Hepatic stellate cell (primary cell): ENCODE data around the gene LILRB2.
A peak's percentile ranks its signal among the peaks of the same experiment; 100 is the strongest.
"Not testable (repeated sequence)": the region's sequence is repeated elsewhere in the genome, so short reads cannot be mapped to it uniquely, and the experiment has no call there.

Experiments used
- DNase-seq: peaks from one replicate; pipeline ENCODE4 v3.0.0; 2011; ENCODE audit warnings: low spot score

LILRB2 gene

DNA sequence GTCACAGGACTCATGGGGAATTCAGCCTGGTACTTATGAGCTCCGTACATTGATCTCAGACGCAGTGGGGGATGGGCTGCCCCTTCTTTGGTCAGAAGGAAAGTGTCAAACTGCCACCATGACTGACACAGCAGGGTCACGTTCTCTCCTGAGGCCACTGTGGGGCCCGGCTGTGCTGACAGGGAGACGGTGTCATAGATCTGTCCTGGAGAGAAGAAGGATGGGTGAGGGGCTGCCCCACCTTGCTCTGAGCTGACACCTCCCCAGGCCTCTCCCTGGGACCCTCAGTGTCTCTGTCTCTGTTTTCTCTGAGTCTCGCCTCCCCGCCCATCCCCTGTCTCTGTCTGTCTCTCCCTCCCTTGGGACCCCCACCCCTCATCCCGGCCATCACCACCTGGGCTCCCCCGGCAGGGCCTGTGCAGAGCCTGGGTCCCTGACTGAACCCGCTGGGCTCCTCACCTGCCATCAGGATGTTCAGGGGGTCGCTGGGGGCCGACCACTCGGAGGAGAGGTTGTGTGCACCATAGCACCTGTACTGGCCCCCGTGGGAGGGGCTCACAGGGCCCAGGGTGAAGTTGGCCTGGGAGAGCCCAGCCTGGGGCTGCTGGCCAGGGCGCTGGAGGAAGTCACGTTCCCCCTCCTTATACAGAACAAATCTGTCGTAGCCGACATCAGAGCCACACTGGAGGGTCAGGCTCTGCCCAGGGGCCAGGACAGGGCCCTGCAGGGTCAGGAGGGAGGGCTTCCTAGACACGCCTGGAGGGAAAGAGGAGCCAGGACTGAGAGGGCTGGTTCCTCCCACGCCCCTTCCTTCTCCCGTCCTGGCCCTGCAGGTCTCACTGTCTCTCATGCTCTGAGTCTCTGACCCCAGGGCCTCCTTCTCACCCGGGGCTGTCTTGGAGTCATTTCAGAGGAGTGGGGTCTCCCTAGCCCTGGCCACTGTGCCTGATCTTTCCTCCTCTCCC is 40.3 kb downstream of the LILRB2 start:
- not testable (repeated sequence) for DNase-seq

DNA sequence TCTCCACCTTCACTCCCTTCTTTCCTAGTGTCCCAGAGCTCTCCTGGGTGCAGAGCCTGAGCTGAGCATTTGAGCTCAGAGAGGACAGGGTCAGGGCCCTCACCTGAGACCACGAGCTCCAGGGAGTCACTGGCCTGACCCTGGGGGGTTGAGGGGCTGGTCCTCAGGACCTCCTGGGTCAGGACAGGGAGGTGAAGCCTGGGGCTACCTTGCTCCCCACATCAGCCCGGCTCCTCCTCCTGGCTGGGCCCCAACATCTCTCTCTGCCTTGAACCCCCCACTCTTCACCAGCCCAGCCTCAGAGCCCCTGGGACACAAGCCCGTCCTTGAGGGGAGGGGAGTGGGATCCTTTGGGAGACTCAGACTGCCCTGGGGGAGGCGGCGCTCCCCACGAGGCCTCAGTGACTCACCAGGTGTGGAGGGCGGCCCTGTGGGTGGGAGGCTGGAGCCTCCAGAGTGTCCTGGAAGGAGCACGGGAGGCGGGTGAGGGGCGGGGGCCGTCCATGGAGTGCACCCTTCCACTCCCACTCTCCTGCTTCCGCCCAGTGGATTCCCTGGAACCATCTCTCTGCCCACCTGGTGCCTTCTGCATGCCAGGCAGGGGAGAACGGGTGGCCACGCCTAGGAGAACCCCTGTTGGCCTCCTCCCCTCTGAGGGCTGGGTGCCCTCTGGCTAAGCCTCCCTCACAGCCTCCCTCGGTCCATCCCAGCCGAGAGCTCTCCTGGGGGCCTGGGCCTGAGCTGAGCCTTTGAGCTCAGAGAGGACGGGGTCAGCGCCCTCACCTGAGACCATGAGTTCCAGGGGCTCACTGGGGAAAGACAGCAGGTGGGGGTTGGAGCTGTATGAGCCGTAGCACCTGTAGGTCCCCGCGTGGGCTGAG is 41.2 kb downstream of the LILRB2 start:
- not testable (repeated sequence) for DNase-seq

DNA sequence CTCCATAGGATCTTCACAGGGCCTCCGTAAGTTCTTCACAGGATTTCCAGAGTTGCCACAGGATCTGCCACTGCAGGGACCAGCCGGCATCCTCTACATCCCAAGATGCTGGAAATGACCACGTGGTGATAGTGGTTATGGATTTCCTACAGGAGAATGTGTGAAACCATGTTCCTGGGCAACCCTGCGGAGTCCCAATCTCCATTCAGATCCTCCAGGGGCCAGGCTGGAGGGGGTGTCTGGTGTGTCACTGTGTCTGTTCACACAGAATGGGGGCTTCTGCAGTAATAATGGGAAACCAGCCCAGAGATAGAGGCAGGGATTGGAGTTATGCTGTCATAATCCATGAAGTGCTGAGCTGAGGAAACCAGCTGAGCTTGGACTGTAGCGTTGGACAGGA is 47.0 kb downstream of the LILRB2 start:
- no peak for DNase-seq

DNA sequence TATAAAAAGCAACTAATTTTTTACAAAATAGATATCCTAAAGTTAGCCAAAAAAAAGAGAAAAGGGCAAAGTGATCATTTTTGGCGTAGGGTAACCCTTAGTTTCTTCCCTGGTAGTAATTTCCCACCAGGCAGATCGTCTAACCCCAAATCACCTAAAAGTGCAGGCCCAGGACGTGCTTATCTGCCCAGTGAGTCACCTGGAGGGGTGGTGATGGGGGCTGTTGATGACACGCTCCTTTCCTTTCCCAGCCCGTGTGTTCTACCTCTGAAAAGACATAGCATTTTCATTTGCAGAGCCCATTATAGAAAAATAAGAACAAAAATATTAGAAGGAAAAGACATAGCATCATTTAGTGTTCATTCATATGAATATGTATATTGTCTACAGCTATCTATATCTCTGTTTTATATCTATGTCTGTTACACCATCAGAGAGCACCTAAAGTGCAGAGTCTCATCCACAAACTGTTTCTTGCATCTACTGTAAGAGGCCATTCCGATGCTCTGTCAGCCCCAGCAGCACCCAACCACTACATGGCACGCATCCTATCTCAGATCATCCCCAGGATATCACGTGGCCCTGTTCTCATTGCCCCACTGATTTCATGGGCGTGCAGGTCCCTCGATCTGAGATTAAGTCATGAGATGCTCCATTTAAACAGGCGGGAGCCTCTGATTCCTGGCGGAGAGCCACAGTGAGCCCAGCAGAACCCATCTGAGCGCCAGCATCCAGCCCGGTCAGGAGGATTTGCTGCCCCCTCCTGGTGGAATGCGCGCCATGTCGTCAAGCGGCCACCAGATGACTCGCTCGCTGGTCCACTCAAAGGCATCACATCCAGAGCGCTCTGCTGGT is 49.6 kb downstream of the LILRB2 start:
- peak; percentile 80 for DNase-seq

DNA sequence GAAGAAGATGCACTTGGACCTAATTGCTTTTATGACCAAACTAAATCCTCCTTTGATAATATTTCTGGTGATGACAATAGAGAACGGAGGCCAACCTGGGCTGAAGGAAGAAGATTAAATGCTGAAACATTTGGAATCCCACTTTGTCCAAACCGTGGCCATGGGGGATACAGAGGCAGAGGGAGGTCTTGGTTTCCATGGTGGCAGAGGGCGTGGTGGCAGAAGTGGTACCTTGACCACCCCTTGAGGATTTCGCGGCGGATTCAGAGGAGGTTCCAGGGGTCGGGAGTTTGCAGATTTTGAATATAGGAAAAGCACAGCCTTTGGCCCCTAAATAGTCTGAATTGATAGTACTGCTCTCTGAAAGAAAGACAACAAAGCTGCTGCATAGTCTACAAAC is 50.9 kb downstream of the LILRB2 start:
- no peak for DNase-seq

DNA sequence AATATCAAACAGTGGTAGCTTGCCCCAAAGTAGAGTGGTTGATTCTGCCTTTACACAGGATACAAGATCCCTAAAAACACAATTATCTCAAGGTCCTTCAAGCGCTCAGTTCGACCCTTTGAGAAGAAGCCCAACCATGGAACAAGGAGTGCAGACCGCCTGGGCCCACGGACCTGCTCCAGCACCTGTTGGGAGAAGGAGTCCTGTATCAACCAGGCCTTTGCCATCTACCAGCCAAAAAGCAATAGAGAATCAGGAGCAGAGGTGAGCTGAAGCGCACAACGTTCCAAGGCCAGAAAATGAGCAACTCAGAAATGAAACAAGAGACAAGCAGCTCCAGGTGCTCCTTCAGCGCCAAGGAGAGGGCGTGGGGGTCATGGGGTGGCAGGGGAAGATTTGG is 51.8 kb downstream of the LILRB2 start:
- DNase-seq: no peak

DNA sequence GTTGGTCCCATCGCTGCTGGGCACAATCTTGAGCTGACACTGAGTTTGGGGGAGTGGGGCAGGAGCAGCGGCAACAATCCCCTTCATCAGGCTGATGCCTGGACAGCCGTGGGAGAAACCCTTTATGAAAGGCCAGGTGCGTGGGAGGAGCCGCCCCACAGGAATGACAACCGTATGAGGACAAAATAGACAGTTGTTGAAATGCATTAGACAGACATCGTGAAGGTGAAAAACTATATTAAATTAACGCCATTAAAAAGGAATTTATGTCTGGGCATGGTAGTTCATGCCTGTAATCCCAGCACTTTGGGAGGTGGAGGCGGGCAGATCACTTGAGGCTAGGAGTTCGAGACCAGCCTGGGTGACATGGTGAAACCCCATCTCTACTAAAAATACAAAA is 56.3 kb downstream of the LILRB2 start:
- DNase-seq: not testable (repeated sequence)

DNA sequence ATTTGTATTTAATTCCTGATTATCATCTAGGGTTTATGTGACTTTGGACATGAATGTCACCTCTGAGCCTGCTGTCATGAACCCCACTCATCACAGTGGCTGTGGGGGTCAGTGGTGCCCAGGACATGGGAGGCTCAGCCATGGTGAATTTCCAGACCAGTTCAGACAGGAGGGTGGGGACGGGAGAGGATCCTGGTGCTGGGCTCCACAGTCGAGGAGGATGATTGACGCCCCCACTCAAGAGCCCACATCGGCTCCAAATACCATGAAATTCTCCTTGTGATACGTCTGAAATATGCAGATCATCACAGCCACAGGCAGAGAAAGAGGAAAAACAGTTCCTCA is 57.0 kb downstream of the LILRB2 start:
- DNase-seq: not testable (repeated sequence)
